ENCODE data around the gene PLEKHG3. TPM values are rescaled to one million over a fixed set of nuclear protein-coding genes. Genes with fewer than 3 reads are reported as not detected.

The PLEKHG3 gene
- total RNA-seq, 1 experiment from 2014 or later, result 59.3 TPM

GRCh38 chr14:64784006-64784405 is 79.8 kb downstream of the PLEKHG3 start:
- CTCF ChIA-PET, result interaction anchor here (0.7 kb wide), 1 partner anchor 113 kb away, joined by 3 read pairs; no protein-coding TSS in a partner anchor
- H4K20me1 ChIP-seq (ENCODE audit: insufficient read depth), result no peaks in the 10 kb centered on the region
- no peak for DNase-seq
- no TSS peak for BruUV-seq (replicated peaks)
- H3K4me3 ChIP-seq, result no peak overlapping the region
- H3K4me1 ChIP-seq (replicated peaks; ENCODE audit: insufficient read depth), result peaks cover 8% of the 10 kb centered on the region
- H3K79me2 ChIP-seq (ENCODE audit: low read depth), result no peaks in the 10 kb centered on the region
- H3F3A ChIP-seq (ENCODE audit: insufficient read depth, low read depth), result peaks cover 6% of the 10 kb centered on the region; the same call in 1 of the 2 replicates
- H3K9me3 ChIP-seq (ENCODE audit: insufficient read depth, low read depth), result no peaks in the 10 kb centered on the region
- intact Hi-C loops (cut with micrococcal nuclease; ENCODE audit: unreplicated experiment), result no loop called here
- H2AFZ ChIP-seq, result no peak overlapping the region
- H3K27me3 ChIP-seq (ENCODE audit: insufficient read depth, low read depth), result 0 out of 2 replicates have a peak, but pooled peaks cover 5% of the 10 kb centered on the region
- TF ChIP-seq EZH2 (IDR thresholded peaks at IDR 0.05; ENCODE audit: low read depth), result no peak
- TF ChIP-seq, protein P1, sequence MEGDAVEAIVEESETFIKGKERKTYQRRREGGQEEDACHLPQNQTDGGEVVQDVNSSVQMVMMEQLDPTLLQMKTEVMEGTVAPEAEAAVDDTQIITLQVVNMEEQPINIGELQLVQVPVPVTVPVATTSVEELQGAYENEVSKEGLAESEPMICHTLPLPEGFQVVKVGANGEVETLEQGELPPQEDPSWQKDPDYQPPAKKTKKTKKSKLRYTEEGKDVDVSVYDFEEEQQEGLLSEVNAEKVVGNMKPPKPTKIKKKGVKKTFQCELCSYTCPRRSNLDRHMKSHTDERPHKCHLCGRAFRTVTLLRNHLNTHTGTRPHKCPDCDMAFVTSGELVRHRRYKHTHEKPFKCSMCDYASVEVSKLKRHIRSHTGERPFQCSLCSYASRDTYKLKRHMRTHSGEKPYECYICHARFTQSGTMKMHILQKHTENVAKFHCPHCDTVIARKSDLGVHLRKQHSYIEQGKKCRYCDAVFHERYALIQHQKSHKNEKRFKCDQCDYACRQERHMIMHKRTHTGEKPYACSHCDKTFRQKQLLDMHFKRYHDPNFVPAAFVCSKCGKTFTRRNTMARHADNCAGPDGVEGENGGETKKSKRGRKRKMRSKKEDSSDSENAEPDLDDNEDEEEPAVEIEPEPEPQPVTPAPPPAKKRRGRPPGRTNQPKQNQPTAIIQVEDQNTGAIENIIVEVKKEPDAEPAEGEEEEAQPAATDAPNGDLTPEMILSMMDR (conservative IDR thresholded peaks at IDR 0.05), result no peak
- POLR2A ChIA-PET (ENCODE audit: unreplicated experiment), result no interaction called here
- no peak overlapping the region for H3K27ac ChIP-seq
- no peaks in the 10 kb centered on the region for H3K9me2 ChIP-seq (ENCODE audit: insufficient read depth)
- no peak overlapping the region for H3K4me2 ChIP-seq
- H3K36me3 ChIP-seq (ENCODE audit: low read depth), result no peaks in the 10 kb centered on the region

DNA sequence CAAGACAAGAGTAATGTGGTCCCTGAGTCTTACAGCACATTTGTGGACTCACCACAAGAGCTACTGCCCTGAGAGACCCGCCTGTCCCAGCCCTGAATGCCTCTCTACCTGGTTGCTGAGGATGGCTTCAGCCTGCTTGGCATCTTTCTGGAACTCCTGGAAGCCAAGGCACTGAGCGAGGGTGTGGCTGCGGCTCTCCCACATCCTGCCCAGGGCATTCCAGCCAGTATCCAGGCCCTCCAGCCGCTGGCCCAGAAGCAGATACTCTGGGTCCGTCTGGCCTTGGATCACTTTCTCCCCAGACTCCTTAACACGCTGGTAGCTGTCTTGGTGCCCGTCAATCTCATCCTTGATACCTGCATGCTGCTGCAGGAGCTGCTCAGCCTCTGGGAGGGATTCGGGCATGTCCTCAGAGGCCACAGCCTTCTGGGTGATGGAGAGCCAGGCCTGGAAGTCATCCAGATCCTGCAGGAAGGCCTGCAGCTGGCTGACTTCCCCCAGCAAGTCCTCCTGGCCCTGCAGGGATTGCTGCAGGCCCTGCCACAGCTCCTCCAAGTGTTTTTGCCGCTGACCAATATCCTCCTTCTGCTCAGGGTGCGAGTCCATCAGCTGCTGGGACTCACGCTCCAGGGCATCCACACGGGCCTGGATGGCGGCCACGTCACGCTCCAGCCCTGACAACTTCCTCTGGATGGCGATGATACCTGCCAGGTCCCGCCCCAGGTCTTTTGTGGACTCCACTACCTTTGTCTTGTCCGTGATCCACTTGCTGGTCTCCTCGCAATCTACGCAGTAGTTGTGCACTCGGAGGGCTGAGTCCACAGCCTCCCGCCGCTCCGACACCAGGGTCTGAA is 82.3 kb downstream of the PLEKHG3 start:
- TF ChIP-seq, protein P1 (conservative IDR thresholded peaks at IDR 0.05), result no peak
- Histone ChIP-seq H3F3A (ENCODE audit: insufficient read depth, low read depth) (peaks cover 7% of the 10 kb centered on the region; the same call in 1 of the 2 replicates), H3K4me3 (no peak overlapping the region), H3K9me2 (ENCODE audit: insufficient read depth) (no peaks in the 10 kb centered on the region), H2AFZ (no peak overlapping the region), H3K27me3 (ENCODE audit: insufficient read depth, low read depth) (0 out of 2 replicates have a peak, but pooled peaks cover 4% of the 10 kb centered on the region), H3K79me2 (ENCODE audit: low read depth) (no peaks in the 10 kb centered on the region), H3K9me3 (ENCODE audit: insufficient read depth, low read depth) (no peaks in the 10 kb centered on the region), H3K4me2 (no peak overlapping the region), H3K27ac (no peak overlapping the region), H4K20me1 (ENCODE audit: insufficient read depth) (no peaks in the 10 kb centered on the region), H3K4me1 (replicated peaks; ENCODE audit: insufficient read depth) (peaks cover 16% of the 10 kb centered on the region), H3K36me3 (ENCODE audit: low read depth) (no peaks in the 10 kb centered on the region)
- CTCF ChIA-PET, result no interaction called here
- no peak for DNase-seq
- intact Hi-C loops (cut with micrococcal nuclease; ENCODE audit: unreplicated experiment), result no loop called here
- POLR2A ChIA-PET (ENCODE audit: unreplicated experiment), result no interaction called here
- no TSS peak for BruUV-seq (replicated peaks)

DNA sequence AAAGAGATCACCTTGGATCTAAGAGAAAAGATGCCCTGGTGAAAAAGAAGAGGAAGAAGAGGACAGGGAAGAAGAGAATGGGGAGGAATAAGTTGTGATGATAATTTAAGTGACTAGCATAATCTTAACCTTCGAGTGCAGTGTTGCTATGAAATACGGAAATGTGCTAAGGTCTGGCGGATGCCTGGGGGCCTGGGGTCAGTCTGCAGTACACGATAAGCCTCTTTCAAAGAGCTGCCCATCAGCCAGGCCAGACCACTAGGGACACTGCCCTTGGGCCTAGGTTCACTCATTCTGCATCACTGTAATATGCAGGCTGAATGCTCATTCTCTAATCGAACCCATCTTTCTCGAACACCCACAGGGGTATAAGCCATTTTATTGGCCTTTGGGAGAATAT is 83.4 kb downstream of the PLEKHG3 start:
- Histone ChIP-seq H3K79me2 (ENCODE audit: low read depth) (no peaks in the 10 kb centered on the region), H4K20me1 (ENCODE audit: insufficient read depth) (no peaks in the 10 kb centered on the region), H3K9me2 (ENCODE audit: insufficient read depth) (no peaks in the 10 kb centered on the region), H3K4me2 (no peak overlapping the region), H3K36me3 (ENCODE audit: low read depth) (no peaks in the 10 kb centered on the region), H3K27ac (no peak overlapping the region), H3K9me3 (ENCODE audit: insufficient read depth, low read depth) (no peaks in the 10 kb centered on the region), H3K4me3 (no peak overlapping the region), H3K4me1 (replicated peaks; ENCODE audit: insufficient read depth) (peaks cover 16% of the 10 kb centered on the region), H2AFZ (no peak overlapping the region), H3K27me3 (ENCODE audit: insufficient read depth, low read depth) (no peaks in the 10 kb centered on the region), H3F3A (ENCODE audit: insufficient read depth, low read depth) (peaks cover 7% of the 10 kb centered on the region; the same call in 1 of the 2 replicates)
- POLR2A ChIA-PET (ENCODE audit: unreplicated experiment), result no interaction called here
- intact Hi-C loops (cut with micrococcal nuclease; ENCODE audit: unreplicated experiment), result loop anchor here (2.0 kb wide), 1 partner anchor 21 kb away; no protein-coding TSS in a partner anchor
- DNase-seq, result no peak
- CTCF ChIA-PET, result interaction anchor here (0.6 kb wide), 1 partner anchor 127 kb away, joined by 5 read pairs; no protein-coding TSS in a partner anchor
- TF ChIP-seq EZH2 (IDR thresholded peaks at IDR 0.05; ENCODE audit: low read depth), result no peak
- TF ChIP-seq, protein P1 (conservative IDR thresholded peaks at IDR 0.05), result no peak
- BruUV-seq (replicated peaks), result no TSS peak
